CD4-positive, alpha-beta memory T cell (primary cell): ENCODE results near the gene SHD. TPM values are rescaled to one million over a fixed set of nuclear protein-coding genes. Genes with fewer than 3 reads are reported as not detected.
A peak's percentile ranks its signal among the peaks of the same experiment; 100 is the strongest.

ENCODE experiments used
- CTCF ChIA-PET: fragments of 350-600 bp; sonication (Branson Sonifier 250); formaldehyde crosslinking; loops from one replicate; lab custom pipeline; 2021; ENCODE audit warnings: inconsistent platforms; ENCODE audit not compliant: partially characterized antibody; lab: Charles Lee
- POLR2A ChIA-PET: fragments of 350-600 bp; sonication (Branson Sonifier 250); formaldehyde crosslinking; loops from one replicate; lab custom pipeline; 2021; ENCODE audit not compliant: partially characterized antibody; lab: Charles Lee
- DNase-seq, 5 donors: peaks; one replicate each; pipeline versions ENCODE4 v3.0.0 to v3.0.0-alpha.2; 2020 to 2022; ENCODE audit warnings: mixed read lengths in 1 of 5
- H3K27ac ChIP-seq: one replicate; pipeline ENCODE4 v1.7.0; 2013; ENCODE audit warnings: low read depth, low read length
- H3K27me3 ChIP-seq: 2 replicates; pipeline ENCODE4 v1.7.0; 2013; ENCODE audit warnings: mild to moderate bottlenecking, low read length, moderate library complexity; ENCODE audit not compliant: insufficient read depth
- H3K36me3 ChIP-seq: 2 replicates; pipeline ENCODE4 v1.7.0; 2013; ENCODE audit warnings: mild to moderate bottlenecking, low read length, moderate library complexity; ENCODE audit not compliant: insufficient read depth
- H3K4me1 ChIP-seq: 2 replicates; pipeline ENCODE4 v1.7.0; 2013; ENCODE audit warnings: mild to moderate bottlenecking, low read length, moderate library complexity; ENCODE audit not compliant: insufficient read depth
- H3K4me3 ChIP-seq, 2 donors: one replicate each; pipeline ENCODE4 v1.7.0; 2013; ENCODE audit warnings: low read length in 2 of 2, mild to moderate bottlenecking in 1 of 2
- H3K9me3 ChIP-seq, 2 donors: one replicate each; pipeline ENCODE4 v1.7.0; 2013; ENCODE audit warnings: low read length in 2 of 2, control low read depth in 1 of 2; ENCODE audit not compliant: control insufficient read depth in 1 of 2
- H3K27ac Mint-ChIP-seq, 7 donors: one replicate each; pipeline ENCODE4 v1.8.0; 2020 to 2021; ENCODE audit warnings: mixed read lengths in 7 of 7, mild to moderate bottlenecking in 6 of 7, inconsistent platforms in 3 of 7, moderate library complexity in 3 of 7
- H3K27me3 Mint-ChIP-seq, 2 donors: one replicate each; pipeline ENCODE4 v1.8.0; 2020 to 2021; ENCODE audit warnings: mixed read lengths in 2 of 2
- H3K36me3 Mint-ChIP-seq, 2 donors: one replicate each; pipeline ENCODE4 v1.8.0; 2020 to 2021; ENCODE audit warnings: mixed read lengths in 2 of 2, inconsistent platforms in 1 of 2, mild to moderate bottlenecking in 1 of 2
- H3K4me1 Mint-ChIP-seq, 4 donors: one replicate each; pipeline ENCODE4 v1.8.0; 2020 to 2021; ENCODE audit warnings: mixed read lengths in 4 of 4, mild to moderate bottlenecking in 1 of 4
- H3K4me3 Mint-ChIP-seq, 8 donors: one replicate each; pipeline ENCODE4 v1.8.0; 2020 to 2021; ENCODE audit warnings: mixed read lengths in 8 of 8, mild to moderate bottlenecking in 7 of 8, moderate library complexity in 6 of 8, inconsistent platforms in 3 of 8
- H3K9me3 Mint-ChIP-seq, 8 donors: one replicate each; pipeline ENCODE4 v1.8.0; 2020 to 2021; ENCODE audit warnings: mixed read lengths in 8 of 8, mild to moderate bottlenecking in 5 of 8, inconsistent platforms in 3 of 8, moderate library complexity in 1 of 8
- intact Hi-C: fragments of 100-400 bp; cut with micrococcal nuclease; formaldehyde crosslinking; loops from one replicate; pipeline ENCODE4 v1.15.1; 2023
- polyA plus RNA-seq, 2 donors: library from polyadenylated mRNA; unstranded; fragments of 300-500 nt; fragmentation: Illumina TruSeq; gene quantifications; one replicate each; pipeline ENCODE4 v1.2.3, GENCODE V29; 2021
- total RNA-seq, 2 experiments: library from RNA; stranded (reverse); gene quantifications; one replicate each; pipeline ENCODE4 v1.2.3, GENCODE V29; 2021

Gene SHD
- total and polyA plus RNA-seq, 4 experiments from 2014 or later: 0.58 TPM; not detected in 3

DNA sequence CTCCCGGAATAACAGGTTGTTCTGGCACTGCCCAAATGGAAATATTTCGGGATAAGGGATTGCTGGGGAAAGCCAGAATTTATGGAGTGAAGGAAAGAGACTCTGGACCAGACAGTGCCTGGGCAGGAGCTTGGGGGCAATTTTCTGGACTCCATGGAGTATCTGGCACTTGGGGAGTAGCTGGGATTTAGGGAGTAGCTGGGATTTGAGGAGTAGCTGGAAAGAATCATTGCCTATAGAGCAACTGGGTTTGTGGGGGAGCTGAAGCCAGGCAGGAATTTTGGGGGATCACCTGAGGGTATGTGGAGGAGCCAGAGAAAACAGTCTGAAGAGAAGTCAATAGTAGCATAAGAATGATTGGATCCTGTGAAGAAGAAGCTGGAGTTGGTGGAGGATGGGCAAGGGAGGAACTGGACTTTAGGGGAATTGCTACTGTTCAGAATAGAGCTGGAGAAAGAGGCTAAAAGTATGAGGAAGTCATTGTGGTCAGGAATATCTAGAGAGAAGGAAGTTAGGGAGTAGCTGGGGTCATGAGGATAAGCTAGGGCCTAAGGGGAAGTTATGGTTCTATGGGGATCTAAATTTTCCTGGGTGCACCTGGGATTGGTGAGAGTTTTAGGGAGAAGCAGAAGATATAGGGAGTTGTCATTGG, 40.1 kb downstream of the SHD start:
- ChIA-PET POLR2A (interaction anchor here (1.1 kb wide), 2 partner anchors 14 to 25 kb away, joined by 3 read pairs; partner anchors contain the start of gene MPND), CTCF (interaction anchor here (3.7 to 4.7 kb wide), 2 partner anchors 33 to 51 kb away, joined by 17 to 29 read pairs; no protein-coding TSS in a partner anchor)
- Histone ChIP-seq H3K9me3 (no peaks in the 10 kb centered on the region), H3K27me3 (no peaks in the 10 kb centered on the region), H3K27ac (no peak overlapping the region), H3K36me3 (no peaks in the 10 kb centered on the region), H3K4me3 (no peak overlapping the region), H3K4me1 (no peaks in the 10 kb centered on the region)
- H3K27ac Mint-ChIP-seq: peak overlapping the region in 2 of 7 donors; percentile 65 to 80
- no peak for DNase-seq
- H3K27me3 Mint-ChIP-seq: no peaks in the 10 kb centered on the region
- peaks cover 0 to 5% (median 0%) of the 10 kb centered on the region in 8 donors for H3K9me3 Mint-ChIP-seq
- no peak overlapping the region for H3K4me3 Mint-ChIP-seq
- intact Hi-C loops: no loop called here
- no peaks in the 10 kb centered on the region for H3K4me1 Mint-ChIP-seq
- H3K36me3 Mint-ChIP-seq: no peaks in the 10 kb centered on the region

DNA sequence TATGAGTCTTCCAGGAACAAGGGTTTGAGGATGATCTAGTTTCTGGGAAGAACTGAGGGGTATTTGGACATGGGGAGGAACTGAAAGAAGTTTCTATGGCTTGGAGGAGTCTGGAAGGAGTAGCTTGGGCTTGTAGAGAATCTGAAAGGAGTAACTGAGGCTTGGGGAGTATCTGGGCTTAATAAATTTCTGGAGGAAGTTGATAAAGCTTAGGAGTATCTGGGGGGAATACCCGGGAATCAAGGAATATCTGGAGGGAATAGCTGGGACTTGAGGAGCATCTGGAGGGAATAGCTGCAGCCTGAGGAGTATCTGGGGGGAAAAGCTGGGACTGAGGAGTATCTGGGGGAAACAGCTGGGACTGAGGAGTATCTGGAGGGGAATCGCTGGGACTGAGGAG, 41.4 kb downstream of the SHD start:
- CTCF ChIA-PET: interaction anchor here (1.8 to 4.7 kb wide), 3 partner anchors 10 to 53 kb away, joined by 4 to 29 read pairs (median 17); no protein-coding TSS in a partner anchor
- H3K4me1 ChIP-seq: no peaks in the 10 kb centered on the region
- Mint-ChIP-seq H3K27ac (peak overlapping the region in 2 of 7 donors; percentile 18 to 37), H3K4me1 (no peaks in the 10 kb centered on the region), H3K9me3 (peaks cover 0 to 5% (median 0%) of the 10 kb centered on the region in 8 donors), H3K36me3 (no peaks in the 10 kb centered on the region), H3K4me3 (no peak overlapping the region), H3K27me3 (no peaks in the 10 kb centered on the region)
- H3K27me3 ChIP-seq: no peaks in the 10 kb centered on the region
- intact Hi-C loops: no loop called here
- no peak overlapping the region for H3K27ac ChIP-seq
- no peaks in the 10 kb centered on the region for H3K9me3 ChIP-seq
- POLR2A ChIA-PET: interaction anchor here (0.5 to 1.2 kb wide), 4 partner anchors 10 to 59 kb away, joined by 3 to 4 read pairs (median 4); no protein-coding TSS in a partner anchor
- H3K4me3 ChIP-seq: no peak overlapping the region
- no peaks in the 10 kb centered on the region for H3K36me3 ChIP-seq
- no peak for DNase-seq

DNA sequence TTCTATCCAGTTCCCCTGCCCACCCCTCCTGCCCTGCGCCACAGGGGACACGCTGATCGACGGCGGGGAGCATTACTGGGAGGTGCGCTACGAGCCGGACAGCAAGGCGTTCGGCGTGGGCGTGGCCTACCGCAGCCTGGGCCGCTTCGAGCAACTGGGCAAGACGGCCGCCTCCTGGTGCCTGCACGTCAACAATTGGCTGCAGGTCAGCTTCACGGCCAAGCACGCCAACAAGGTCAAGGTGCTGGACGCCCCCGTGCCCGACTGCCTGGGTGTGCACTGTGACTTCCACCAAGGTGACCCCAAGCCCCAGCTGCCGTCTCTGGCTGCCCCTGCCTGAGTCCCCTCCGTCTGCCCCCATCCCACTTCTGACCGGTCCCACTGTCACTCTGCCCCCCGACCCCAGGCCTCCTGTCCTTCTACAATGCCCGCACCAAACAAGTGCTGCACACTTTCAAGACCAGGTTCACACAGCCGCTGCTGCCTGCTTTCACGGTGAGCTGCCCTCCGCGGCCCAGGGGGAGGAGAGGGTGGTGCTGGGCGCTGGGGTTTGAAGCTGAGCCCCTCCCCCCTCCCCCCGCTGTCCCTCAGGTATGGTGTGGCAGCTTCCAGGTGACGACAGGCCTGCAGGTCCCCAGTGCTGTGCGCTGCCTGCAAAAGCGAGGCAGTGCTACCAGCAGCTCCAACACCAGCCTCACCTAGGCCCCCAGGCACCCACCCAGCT, 44.0 kb downstream of the SHD start:
- DNase-seq: no peak
- Mint-ChIP-seq H3K27me3 (no peaks in the 10 kb centered on the region), H3K9me3 (peaks cover 0 to 5% (median 0%) of the 10 kb centered on the region in 8 donors), H3K27ac (no peak overlapping the region), H3K36me3 (no peaks in the 10 kb centered on the region), H3K4me3 (no peak overlapping the region), H3K4me1 (peaks cover 8 to 18% (median 15%) of the 10 kb centered on the region in 4 donors)
- H3K9me3 ChIP-seq: no peaks in the 10 kb centered on the region
- CTCF ChIA-PET: interaction anchor here (3.7 to 4.7 kb wide), 2 partner anchors 29 to 55 kb away, joined by 17 to 29 read pairs; no protein-coding TSS in a partner anchor
- no peak overlapping the region for H3K27ac ChIP-seq
- peaks cover 15% of the 10 kb centered on the region for H3K4me1 ChIP-seq
- H3K36me3 ChIP-seq: no peaks in the 10 kb centered on the region
- no peaks in the 10 kb centered on the region for H3K27me3 ChIP-seq
- intact Hi-C loops: no loop called here
- POLR2A ChIA-PET: interaction anchor here (2.5 kb wide), 1 partner anchor 20 kb away, joined by 7 read pairs; the partner anchor contains the start of gene MPND
- H3K4me3 ChIP-seq: no peak overlapping the region

DNA sequence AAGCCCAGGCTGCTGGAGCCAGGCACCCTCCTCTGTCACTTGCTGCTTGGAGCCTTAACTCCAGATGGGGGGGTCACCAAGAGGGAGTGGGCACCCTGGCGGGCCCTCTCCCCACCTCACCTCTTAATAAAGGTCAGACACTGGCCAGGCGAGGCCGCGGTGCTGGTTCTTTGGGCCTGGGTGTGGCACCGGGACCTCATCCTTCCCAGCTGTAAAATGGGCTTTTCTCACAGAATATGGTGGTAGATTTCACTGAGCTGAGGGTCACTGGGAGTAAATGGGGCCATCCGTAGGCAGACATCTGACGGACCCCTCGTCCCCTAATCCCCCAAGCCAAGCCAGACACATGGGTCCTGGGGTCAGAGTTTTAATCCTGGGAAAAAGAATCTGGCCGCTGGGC, 44.6 kb downstream of the SHD start:
- intact Hi-C loops: no loop called here
- Histone ChIP-seq H3K9me3 (no peaks in the 10 kb centered on the region), H3K27ac (no peak overlapping the region), H3K4me1 (peaks cover 18% of the 10 kb centered on the region), H3K4me3 (no peak overlapping the region), H3K27me3 (no peaks in the 10 kb centered on the region), H3K36me3 (no peaks in the 10 kb centered on the region)
- Mint-ChIP-seq H3K36me3 (peaks cover 0 to 5% of the 10 kb centered on the region in 2 donors), H3K27me3 (peaks cover 0 to 3% of the 10 kb centered on the region in 2 donors), H3K27ac (no peak overlapping the region), H3K4me1 (peaks cover 8 to 23% (median 19%) of the 10 kb centered on the region in 4 donors), H3K9me3 (peaks cover 0 to 8% (median 0%) of the 10 kb centered on the region in 8 donors), H3K4me3 (no peak overlapping the region)
- ChIA-PET CTCF (no interaction called here), POLR2A (interaction anchor here (2.5 kb wide), 1 partner anchor 19 kb away, joined by 7 read pairs; the partner anchor contains the start of gene MPND)
- DNase-seq: no peak

DNA sequence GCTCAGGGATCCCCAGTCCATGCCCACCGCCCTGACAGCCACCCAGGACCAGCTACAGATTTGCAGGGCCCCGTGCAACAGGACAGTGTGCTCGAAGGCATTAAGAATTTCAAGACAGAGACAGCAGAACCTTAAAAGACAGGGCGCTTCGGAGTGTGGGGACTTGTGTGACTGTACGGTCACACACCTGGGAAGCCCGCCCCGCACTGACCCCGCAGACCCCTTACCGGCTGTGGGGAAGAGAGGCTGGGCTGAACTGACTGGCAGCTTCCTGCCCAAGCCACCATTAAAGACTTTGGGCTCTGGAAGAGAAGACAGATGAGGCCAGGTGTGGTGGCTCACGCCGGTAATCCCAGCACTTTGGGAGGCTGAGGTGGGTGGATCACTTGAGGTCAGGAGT, 45.2 kb downstream of the SHD start:
- Histone ChIP-seq H3K27ac (no peak overlapping the region), H3K9me3 (no peaks in the 10 kb centered on the region), H3K27me3 (no peaks in the 10 kb centered on the region), H3K4me1 (peaks cover 19% of the 10 kb centered on the region), H3K4me3 (no peak overlapping the region), H3K36me3 (no peaks in the 10 kb centered on the region)
- peaks cover 0 to 8% (median 0%) of the 10 kb centered on the region in 8 donors for H3K9me3 Mint-ChIP-seq
- ChIA-PET CTCF (interaction anchor here (0.6 kb wide), 1 partner anchor 38 kb away, joined by 3 read pairs; no protein-coding TSS in a partner anchor), POLR2A (interaction anchor here (2.5 kb wide), 1 partner anchor 19 kb away, joined by 7 read pairs; the partner anchor contains the start of gene MPND)
- peak overlapping the region in 2 of 7 donors; percentile 32 to 84 for H3K27ac Mint-ChIP-seq
- intact Hi-C loops: no loop called here
- DNase-seq: no peak
- H3K27me3 Mint-ChIP-seq: peaks cover 0 to 3% of the 10 kb centered on the region in 2 donors
- H3K4me1 Mint-ChIP-seq: peaks cover 8 to 26% (median 20%) of the 10 kb centered on the region in 4 donors
- peaks cover 0 to 5% of the 10 kb centered on the region in 2 donors for H3K36me3 Mint-ChIP-seq
- H3K4me3 Mint-ChIP-seq: peak overlapping the region in 1 of 8 donors; percentile 15

DNA sequence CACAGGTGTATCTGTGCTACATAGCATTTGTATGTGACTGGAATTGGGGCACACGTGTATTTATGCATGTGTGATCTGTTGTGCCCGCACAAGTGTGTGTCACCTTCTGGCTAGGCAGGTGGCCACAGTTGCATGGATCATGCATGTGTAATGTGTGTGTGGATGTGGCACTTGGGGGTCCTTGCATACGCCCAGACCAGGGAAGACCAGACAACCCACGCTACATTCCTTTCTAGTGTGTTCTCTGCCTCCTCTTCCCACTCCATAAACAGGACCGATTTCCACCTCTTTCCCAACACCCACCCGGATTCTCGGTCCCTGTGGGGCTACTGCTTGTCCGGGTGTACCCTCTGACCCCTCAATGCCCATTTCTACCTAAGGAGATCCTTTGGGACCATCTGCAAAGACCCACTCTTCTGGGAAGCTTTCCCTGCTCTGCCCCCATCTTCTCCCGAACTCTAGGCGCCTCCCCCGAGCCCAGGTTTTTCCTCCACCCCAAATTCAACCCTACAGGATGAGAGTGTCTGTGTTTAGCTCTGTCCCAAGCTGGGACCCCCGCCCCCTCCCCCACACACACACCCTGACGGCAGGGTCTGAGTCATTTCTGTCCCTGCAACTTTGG, 47.3 kb downstream of the SHD start:
- Histone ChIP-seq H3K27ac (no peak overlapping the region), H3K4me3 (peak overlapping the region in 1 of 2 donors; percentile 12), H3K9me3 (no peaks in the 10 kb centered on the region), H3K36me3 (no peaks in the 10 kb centered on the region), H3K27me3 (no peaks in the 10 kb centered on the region), H3K4me1 (peaks cover 19% of the 10 kb centered on the region)
- intact Hi-C loops: no loop called here
- Mint-ChIP-seq H3K9me3 (peaks cover 0 to 5% (median 0%) of the 10 kb centered on the region in 8 donors), H3K27me3 (peaks cover 0 to 3% of the 10 kb centered on the region in 2 donors), H3K4me1 (peaks cover 8 to 29% (median 20%) of the 10 kb centered on the region in 4 donors), H3K36me3 (peaks cover 0 to 5% of the 10 kb centered on the region in 2 donors), H3K27ac (peak overlapping the region in 4 of 7 donors; percentile 31 to 86 (median 66)), H3K4me3 (peak overlapping the region; percentile 35 to 79 (median 67))
- no peak for DNase-seq
- ChIA-PET POLR2A (interaction anchor here (1.0 kb wide), 1 partner anchor 17 kb away, joined by 3 read pairs; the partner anchor contains the start of gene MPND), CTCF (no interaction called here)
